HG02938 (cell line): ENCODE results near the gene PLCL2.
"Not testable (repeated sequence)": the region's sequence is repeated elsewhere in the genome, so short reads cannot be mapped to it uniquely, and the experiment has no call there.

ENCODE experiments used
- ATAC-seq: cut with Tn5 transposase; IDR thresholded peaks from one replicate; pipeline ENCODE4 v1.9.1; 2021; ENCODE audit warnings: mild to moderate bottlenecking, moderate library complexity; ENCODE audit not compliant: unreplicated experiment

PLCL2 gene

GRCh38 chr3:17106801-17107200 is 222.0 kb downstream of the PLCL2 start:
- ATAC-seq = not testable (repeated sequence)

DNA sequence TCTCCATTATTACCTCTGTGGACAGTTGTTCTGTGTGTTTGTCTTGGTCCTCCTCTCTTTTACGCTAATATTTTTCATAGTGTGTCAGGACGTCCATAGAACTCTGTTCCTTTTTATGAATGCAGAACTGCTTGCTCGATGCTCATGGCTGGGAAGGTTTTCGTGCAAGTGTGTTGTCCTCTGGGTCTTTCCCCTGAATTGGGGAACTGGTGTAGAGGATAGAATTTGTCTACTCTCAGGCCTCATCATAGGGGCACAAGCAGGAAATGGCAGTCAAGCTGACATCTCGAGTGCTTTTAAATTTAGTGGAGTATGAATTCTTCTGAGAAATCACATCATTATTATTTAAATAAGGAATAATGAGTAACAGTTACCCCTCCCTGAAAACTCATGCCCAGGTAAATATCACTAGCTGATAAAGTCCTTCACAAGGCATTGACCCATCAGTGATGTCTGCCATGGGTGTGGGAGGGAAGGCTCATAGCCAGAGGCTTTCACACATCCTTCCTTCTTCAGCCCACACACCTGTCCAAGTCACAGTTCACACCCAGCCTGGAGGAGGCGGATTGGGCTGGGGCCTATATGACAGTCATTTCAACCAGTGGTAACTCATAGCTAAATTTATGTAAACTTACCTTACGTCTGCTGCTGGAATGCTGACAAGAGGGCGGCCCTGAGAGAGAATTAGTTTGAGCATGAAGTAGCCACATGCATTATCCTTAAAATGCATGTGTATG is 226.1 kb downstream of the PLCL2 start:
- no peak for ATAC-seq

DNA sequence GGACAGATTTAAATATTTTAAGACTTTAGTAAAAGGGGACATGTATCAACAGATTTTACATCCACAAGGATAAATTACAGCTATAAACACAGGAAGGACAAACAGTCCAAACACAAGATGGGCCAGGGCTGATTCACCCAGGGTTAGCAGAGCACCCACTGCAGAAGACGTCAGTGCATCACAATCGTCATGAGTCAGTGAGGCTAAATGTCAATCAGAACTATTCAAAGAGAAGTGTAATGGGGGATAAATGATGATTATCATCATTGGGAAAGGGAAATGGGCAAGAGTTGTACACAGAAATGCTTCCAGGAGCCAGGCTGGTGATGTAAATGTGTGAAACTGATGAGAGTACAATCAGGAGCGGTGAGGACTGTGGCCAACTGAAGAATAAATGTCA is 226.8 kb downstream of the PLCL2 start:
- ATAC-seq = no peak

GRCh38 chr3:17115186-17115585 is 230.4 kb downstream of the PLCL2 start:
- ATAC-seq = no peak

- no peak for ATAC-seq
Observed at GRCh38 chr3:17116007-17116600, 231.3 kb downstream of the PLCL2 start.

DNA sequence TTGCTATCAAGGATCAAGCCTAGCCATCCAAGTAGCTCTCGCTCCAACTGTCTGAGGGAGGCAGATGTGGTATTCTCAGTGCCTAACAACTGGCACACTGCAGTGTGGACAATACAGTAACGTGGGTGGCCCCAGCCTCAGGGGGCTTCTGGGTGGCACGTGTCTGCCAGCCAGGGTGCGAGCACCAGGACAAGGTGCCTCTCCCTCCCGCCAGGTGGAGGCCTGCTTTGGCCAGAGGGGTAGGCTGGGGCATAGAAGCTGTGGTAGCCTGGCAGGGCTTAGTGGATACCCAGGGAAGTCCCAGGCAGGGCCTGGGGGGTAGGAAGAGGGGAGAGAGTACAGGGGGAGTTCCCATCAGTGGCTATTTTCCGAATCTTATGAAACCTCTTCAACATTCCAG is 234.0 kb downstream of the PLCL2 start:
- no peak for ATAC-seq

GRCh38 chr3:17119201-17120072 is 234.7 kb downstream of the PLCL2 start:
- ATAC-seq = no peak

- ATAC-seq = no peak
Observed at GRCh38 chr3:17120115-17120514, 235.4 kb downstream of the PLCL2 start.

- no peak for ATAC-seq
Observed at GRCh38 chr3:17121336-17121735, 236.6 kb downstream of the PLCL2 start.

- ATAC-seq = no peak
Observed at GRCh38 chr3:17122758-17123157, 238.0 kb downstream of the PLCL2 start.

DNA sequence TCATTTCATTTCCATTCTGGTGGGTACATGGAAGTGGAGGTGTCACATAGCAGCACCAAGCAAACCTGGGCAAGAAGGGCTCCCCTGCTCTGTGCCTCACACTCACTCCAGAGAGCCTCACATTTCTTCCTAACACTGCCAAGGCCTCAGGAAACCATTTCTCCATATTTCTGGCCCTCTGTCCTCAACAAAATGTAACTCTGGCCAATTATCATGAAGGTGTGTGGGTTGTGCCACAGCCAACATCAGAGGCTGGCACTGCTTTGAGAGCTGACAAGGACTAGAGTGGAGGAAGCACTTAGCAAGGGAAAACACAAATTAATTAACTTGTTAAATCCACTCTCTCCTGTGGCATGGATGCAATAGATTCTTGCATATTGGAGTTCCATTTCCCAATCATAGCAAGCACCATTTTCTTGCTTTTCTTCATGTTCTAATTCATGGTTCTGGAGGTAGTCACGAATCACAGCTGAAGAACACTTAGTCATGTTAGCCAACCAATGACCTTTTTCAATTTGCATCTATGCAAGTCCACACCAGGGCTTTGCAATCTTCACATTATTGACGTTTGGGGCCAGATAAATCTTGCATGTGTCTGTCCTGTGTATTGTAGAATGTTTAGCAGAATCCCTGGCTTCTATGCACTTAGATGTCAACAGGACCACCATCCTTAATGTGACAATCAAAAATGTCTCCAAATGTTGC is 241.1 kb downstream of the PLCL2 start:
- ATAC-seq = no peak

- ATAC-seq = not testable (repeated sequence)
Observed at GRCh38 chr3:17128671-17129070, 243.9 kb downstream of the PLCL2 start.

DNA sequence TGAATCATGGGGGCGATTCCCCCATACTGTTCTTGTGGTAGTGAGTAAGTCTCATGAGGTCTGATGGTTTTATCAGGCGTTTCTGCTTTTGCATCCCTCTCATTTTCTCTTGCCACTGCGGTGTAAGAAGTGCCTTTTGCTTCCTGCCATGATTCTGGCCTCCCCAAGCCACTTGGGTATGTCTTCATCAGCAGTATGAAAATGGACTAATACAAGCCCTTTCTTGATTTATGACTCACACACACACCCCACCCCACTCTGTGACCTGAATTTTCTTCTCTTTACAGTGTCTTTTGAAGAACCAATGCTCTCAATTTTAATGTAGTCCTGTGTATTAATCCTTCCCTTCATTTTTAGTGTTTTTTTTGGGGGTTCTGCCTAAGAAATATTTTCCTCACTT is 244.8 kb downstream of the PLCL2 start:
- ATAC-seq = no peak

- ATAC-seq = no peak
Observed at GRCh38 chr3:17130956-17131355, 246.2 kb downstream of the PLCL2 start.

DNA sequence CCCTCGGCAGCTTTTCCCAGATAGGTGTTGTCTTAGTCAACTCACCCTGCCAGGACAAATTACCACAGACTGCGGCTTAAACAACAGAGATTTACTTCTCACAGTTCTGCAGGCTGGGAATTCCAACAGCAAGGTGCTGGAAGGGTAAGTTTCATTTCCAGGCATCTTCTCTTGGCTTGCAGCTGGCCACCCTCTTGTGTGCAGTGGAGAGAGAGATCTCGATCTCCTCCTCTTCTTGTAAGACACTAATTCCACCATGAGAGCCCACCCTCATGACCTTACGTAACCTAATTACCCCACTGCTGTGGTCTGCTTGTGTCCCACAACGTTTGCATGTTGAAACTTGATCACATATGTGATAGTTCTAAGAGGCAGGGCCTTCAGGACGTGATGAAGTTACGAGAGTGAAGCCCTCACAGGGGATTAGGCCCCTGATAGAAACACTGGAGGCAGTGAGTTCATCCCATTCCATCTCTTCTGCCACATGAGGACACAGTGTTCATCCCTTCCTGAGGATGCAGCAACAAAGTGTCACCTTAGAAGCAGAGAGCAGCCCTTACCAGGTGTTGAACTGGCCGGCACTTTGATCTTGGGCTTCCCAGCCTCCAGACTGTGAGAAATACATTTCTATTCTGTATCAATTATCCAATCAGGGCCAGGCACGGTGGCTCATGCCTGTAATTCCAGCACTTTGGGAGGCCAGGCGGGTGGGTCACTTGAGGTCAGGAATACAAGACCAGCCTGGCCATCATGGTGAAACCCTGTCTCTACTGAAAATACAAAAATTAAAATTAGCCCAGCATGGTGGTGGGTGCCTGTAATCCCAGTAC is 247.7 kb downstream of the PLCL2 start:
- ATAC-seq = no peak

DNA sequence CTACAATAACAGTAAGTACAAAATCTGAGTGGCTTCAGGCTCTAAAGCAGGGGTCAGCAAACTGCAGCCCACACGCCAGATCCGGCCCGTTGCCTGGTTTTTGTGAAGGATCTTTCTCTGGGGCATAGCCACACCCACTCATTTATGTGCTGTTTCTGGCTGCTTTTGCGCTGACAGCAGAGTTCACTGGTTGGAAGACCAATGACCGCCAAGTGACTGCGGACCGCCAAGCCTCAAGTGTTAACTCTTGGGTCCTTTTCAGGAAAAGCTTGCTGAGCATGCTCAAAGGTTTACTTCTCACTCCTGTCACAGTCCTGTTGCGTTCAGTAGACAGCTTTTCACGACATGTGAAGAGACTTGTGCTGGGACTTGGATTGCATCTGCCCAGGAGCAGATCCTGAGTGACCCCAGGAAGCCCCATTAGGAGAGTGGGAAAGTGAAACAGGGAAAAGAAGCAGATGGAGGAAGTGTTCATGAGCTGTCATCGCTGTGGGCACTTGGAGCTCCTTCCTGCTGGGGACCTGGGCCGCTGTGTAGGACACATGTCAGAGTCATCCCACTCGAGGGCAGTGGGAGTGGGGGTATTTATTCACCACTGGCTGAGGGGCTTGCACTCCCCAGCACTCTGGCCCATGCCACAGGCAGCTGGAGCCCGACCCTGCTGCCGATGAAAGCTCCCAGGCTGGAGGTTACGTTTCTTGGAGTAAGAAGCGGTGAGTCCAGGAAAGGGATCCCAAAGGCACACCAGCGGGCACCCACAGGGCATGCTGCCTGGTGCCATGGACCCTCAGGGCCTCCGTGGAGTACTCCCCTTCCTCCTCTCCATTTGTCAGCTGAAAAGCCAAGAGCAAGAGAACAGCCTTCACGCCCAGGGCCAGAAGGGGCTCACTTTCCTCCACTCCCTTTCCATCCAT is 249.1 kb downstream of the PLCL2 start:
- ATAC-seq = no peak

- ATAC-seq = no peak
Observed at GRCh38 chr3:17135696-17136095, 250.9 kb downstream of the PLCL2 start.

DNA sequence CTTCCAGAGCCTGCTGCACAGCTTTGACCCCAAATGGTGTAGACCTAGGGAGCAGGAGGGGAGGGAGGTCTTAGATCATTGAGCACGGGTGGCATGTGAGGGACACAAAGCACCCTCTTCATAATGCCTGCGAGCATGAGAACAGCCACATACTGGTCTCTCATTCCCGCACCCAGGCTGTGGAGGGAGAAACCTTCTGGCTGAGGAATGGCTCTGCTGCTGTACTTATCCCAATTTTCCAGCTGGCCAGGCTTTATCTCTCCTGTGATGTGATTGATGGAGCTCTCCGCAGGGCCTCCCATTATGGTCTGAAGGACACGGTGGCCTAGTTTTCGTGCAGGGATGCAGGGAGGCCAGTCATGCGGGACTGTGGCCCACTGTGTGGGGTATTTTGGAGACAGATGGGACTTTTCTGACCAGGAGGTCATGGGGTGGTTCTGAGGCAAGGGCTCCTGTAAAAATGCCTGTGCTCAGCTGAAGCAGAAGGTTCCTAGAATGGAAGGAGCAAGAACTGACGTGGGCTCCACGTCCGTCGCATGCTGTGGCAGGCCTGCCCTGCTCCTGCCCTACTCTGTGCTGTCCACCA is 251.5 kb downstream of the PLCL2 start:
- no peak for ATAC-seq

GRCh38 chr3:17137321-17137826 is 252.6 kb downstream of the PLCL2 start:
- ATAC-seq = no peak
